HG03469 (cell line): Measurements from ENCODE around the gene FRY.

Experiments
- ATAC-seq: cut with Tn5 transposase; IDR thresholded peaks from one replicate; pipeline ENCODE4 v1.9.1; 2021; ENCODE audit warnings: mild to moderate bottlenecking, moderate library complexity, moderate number of reproducible peaks; ENCODE audit not compliant: unreplicated experiment

The FRY gene

GRCh38 chr13:32334671-32335070 lies 303.1 kb downstream of the FRY start:
- ATAC-seq: no peak

- no peak for ATAC-seq
Observed at GRCh38 chr13:32340914-32341313, 309.3 kb downstream of the FRY start.

- no peak for ATAC-seq
Observed at GRCh38 chr13:32347651-32348050, 316.1 kb downstream of the FRY start.
